ENCODE results near the gene COQ9.

COQ9 gene

DNA sequence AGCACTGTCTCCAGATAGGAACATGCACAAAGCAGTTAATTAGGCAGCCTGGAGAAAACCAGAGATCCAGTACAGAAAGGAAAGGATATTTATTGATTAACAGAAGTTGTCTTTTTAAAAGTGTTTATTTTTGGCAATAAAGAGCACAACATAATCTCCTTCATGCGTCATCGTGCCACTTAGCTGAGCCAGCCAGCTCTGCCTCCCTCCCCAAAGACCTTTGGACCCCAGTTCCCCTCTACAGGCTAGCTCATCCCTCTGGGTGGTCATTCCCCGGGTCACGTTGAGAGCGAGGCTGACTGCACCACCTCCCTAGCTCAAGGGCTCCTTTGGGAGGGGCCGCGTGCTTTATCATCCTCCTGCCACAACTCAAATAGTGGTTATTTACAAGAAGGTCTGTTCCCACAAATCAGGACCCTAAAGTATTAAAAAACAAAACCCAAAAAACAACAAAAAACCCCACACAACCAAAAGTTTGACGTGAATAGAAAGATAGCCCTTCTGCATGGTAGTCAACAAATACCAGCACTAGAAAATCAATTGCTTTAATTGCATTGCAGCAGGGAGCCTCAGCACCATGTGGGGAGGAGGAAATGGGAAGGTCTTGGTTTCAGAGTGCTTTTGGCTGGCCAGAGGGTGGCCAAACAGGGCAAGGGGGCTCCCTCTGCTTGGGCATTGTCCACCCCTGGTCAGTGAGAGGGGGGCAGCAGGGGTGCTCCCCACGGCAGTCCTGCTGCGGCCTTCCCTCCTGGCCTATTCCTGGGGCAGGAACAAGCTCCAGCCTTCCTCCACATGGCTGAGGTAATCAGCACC lies 24.8 kb downstream of the COQ9 start:
- in situ Hi-C loops (cut with MboI; ENCODE audit: low sequenced_read_pairs), result no loop called here

DNA sequence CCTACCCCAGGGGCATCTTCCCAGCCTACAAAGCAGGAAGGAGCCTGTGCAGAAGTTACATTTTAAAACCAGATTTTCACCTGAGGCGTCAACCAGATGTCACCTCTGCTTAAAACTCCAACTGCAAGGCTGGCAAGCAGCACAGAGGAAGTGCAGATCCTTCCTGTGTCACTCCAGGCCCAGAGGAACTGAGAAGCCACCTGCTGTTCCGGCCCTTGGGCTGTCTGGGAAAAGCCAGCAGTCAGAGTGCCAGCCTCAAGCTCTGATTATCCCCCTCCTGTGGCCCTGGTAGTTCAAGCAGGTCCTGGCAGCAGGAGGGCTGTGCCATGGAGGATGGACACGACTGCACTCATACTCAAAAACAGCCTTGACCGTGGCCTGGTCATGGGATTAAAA lies 25.4 kb downstream of the COQ9 start:
- in situ Hi-C loops (cut with MboI; ENCODE audit: low sequenced_read_pairs), result no loop called here

- in situ Hi-C loops (cut with MboI; ENCODE audit: low sequenced_read_pairs), result no loop called here
Measured at GRCh38 chr16:57473176-57473840, 26.0 kb downstream of the COQ9 start.

DNA sequence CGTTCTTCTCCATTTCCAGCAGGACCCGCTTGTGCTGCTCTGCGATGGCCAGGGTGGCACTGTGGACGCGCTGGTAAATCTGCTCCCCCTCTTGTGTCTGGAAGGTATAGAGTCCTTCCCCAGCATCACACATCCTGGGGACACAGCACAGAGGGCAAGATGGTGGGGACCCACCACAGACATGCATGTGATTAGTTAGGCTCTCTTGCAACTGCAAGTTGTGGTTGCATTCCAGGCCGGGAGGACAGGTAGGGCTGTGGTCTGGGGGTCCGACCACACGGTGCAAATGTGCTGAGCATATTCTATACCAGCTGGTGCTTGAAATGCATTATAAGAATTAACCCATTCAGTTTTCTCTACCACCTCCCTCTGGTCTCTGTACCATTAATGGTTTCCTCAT lies 26.6 kb downstream of the COQ9 start:
- in situ Hi-C loops (cut with MboI; ENCODE audit: low sequenced_read_pairs), result no loop called here

DNA sequence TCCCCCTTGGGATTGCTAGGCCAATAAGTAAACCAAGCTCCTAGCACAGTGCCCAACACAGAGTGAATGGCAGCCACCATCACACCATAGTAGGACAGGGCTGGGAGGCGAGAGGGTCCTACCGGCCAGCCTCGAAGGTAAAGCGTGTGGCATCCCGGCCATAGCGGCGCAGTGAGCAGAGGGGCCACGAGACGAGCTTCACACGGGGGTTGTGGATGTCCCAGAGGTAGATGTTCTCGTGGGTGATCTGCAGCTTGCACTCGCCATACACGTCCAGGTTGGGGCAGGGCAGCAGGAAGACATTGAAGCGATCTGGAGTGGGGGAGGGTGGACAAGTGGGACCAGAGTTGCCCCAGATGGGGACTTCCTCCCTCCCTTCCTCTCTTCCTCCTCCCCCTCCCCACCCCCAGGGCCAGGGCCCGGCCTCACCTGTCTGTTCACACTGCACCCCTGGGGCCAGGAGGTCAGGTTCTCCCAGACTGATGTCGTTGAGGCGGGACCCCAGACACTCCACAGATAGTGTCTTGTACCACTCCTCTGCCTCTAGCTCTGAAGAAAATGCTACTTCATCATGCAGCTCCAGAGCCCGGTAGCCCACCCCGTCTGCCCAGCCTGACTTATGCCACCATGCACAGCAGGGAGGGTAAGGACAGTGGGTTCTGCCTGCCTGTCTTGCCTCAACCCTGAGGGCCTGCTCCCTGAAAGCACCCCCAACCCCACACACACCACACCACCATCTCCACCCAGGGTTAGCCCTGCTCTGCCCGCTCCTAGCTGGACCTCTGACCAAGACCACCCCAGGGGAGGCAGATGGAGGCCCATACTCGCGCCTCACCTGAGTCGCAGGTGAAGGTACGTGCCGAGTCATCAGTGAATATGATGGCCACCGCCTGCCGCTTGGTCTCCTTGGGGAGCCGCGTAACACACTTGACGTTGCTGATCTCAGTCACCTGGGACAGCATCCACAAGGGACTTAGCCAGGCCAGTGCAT lies 27.7 kb downstream of the COQ9 start:
- in situ Hi-C loops (cut with MboI; ENCODE audit: low sequenced_read_pairs), result no loop called here

DNA sequence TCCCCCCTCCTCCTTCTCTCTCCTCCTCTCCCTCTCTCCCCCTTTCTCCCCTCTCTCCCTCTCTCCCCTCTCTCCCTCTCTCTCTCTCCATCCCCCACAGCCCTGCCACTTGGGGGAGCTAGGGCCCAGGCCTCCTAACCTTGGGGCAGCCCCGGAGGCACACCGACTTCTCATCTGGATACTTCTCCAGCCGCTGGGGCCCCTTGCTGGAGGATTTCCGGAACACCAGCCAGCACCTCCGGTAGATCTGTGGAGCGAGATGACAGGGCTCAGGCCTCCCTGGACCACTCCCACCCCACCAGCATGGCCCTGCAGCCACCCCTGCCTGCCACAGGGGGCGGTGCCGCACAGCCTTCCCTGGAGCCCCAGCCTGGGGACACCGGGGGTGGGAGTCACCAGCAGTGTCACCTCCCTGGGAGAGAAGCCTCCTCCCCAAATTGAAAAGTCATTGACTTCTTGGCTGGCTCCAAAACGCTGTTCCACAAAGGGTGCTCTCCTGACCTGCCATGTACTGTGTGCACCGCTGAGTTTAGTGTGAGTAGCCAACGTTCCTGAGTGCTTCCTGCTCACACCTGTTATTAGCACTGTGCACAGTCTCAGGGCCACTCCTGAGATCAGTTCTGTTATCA lies 28.5 kb downstream of the COQ9 start:
- in situ Hi-C loops (cut with MboI; ENCODE audit: low sequenced_read_pairs), result no loop called here

DNA sequence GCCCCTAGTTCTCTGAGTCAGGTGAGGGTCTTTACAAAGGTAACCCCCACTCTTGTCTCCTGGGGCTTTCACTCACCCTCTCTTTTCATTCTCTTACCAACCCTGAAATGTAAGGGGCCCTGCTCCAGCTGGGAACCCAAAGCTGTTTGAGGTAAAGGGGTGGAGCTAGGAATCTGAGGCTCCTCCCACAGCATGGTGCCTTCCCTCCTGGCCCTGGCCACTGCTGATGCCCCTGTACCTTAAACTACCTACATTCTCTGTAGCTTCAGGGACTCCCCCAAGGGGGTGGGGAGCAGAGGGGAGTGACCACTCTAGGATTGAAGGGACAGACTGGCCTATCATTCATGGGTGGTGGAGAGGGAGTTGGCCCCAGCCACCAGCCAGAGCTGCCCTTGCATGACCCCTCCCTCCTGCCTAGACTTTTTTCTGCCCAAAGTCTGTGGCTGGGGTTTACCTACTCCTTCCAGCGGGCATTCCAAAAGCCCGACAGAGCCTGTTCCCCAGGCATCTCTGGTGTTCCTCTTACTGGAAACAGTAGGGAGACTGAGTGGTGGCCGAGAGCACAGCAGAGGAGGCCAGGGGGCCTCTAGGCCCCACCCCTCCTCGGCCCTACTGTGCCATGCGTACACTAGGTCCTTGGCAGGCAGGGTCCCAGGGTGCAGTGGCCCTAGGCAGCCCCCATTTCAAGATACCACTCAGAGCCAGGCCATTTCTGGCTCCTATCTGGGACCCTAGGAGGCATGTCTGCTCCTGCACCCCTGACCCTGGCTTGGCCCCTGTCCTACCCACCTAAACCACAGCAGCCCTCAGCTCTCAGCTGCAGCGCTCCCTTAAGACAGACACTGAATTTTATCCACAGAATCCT lies 29.5 kb downstream of the COQ9 start:
- in situ Hi-C loops (cut with MboI; ENCODE audit: low sequenced_read_pairs), result no loop called here

- in situ Hi-C loops (cut with MboI; ENCODE audit: low sequenced_read_pairs), result no loop called here
Measured at GRCh38 chr16:57477531-57478202, 30.4 kb downstream of the COQ9 start.

- in situ Hi-C loops (cut with MboI; ENCODE audit: low sequenced_read_pairs), result no loop called here
Measured at GRCh38 chr16:57478396-57479204, 31.3 kb downstream of the COQ9 start.

DNA sequence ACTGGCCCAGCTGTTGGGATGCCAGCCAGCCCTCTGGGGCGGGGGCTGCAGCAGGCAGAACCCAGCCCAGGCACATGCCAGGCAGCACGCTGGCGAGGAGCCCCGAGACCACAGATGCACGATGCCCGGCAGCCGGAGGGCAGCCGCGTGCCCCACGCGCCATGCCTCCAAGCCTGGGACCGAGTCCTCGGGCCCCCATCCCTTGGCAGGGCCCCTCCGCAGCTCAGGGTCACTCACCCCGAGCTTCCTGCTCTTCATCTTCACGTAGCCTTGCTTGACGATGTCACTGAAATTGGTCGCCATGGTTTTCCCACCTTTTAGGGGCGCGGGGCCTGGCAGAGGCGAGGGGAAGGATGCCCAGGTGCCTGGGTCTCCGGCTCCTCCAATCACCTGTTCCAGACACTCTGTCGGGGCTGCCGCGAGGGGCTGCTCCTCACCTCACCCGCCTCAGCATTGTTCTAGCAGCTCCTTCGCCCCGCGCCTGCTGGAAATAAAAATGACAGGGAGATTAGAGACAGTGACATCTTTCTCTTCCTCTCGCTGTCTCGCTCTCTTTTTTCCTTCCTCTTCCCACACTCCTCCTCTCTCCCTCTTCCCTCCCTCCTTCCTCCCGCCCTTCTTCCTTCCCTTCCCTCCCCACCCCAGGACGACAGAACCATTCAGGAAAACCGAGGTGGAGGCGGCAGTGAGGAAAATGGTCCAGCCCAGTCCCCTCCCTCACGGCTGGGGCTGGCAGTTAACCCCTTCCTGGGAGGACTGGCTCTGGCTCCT lies 32.1 kb downstream of the COQ9 start:
- in situ Hi-C loops (cut with MboI; ENCODE audit: low sequenced_read_pairs), result no loop called here

GRCh38 chr16:57479976-57480753 lies 32.9 kb downstream of the COQ9 start:
- in situ Hi-C loops (cut with MboI; ENCODE audit: low sequenced_read_pairs), result no loop called here

DNA sequence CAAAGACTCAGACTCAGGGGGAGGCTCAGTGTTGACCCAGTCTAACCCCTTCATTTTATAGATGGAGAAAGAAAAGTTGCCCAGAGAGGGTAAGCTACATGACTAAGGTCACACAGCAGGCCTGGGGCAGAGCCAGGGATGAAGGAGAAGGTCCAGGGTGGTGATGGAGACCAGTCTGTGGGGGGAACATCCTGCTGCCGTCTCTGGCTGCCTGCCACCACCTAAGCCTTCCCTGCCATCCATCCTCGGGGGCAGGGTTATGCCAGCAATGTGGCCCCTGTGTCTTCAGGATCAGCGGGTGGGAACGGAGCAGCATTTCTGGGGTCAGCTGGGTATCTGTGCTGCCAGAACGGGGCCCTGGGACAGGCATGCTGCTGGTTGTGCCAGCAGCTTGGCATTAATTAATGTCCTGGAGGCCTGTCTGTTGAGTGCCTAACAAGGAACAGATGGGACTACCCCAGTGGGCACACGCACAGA lies 33.5 kb downstream of the COQ9 start:
- in situ Hi-C loops (cut with MboI; ENCODE audit: low sequenced_read_pairs), result no loop called here

GRCh38 chr16:57481421-57481820 lies 34.1 kb downstream of the COQ9 start:
- in situ Hi-C loops (cut with MboI; ENCODE audit: low sequenced_read_pairs), result no loop called here

GRCh38 chr16:57482845-57483545 lies 35.7 kb downstream of the COQ9 start:
- in situ Hi-C loops (cut with MboI; ENCODE audit: low sequenced_read_pairs), result no loop called here

DNA sequence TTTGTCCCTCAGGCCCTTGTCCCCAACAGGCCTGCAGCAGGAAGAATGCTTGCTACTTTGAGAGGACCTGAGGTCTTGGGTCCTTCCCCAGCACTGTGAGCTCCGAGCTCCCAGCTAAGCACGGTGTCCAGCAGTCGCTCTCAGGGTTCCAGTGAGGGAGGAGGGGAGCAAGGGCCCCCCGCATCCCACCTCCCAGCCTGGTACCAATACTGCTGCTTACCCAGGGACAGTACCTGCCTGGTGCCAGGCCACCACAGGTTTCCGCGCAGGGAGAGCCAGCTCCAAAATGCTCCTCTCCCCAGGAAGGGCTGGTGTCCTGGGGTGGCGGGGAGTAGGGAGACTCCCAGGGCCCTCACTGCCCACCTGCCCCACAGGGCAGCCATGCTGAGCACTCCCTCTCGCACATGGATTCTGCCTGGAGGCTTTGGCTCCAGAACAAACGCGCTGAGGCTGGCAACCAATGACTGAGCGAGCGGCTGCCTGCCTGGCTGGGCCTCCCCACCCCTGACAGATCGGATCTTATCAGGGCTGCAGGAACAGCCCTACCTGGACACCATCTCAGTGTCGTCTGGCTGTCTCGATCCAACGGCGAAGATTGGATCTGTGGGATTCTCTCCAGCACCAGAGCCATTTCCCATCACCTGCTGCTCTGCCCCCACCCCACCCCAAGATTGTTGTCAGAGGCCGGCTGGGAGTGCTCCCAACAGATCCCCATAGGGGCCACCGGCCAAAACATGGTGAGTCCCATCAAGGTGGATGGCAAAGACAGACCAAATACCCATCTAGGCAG lies 36.6 kb downstream of the COQ9 start:
- in situ Hi-C loops (cut with MboI; ENCODE audit: low sequenced_read_pairs), result no loop called here
